ENCODE results near the gene CBX1. TPM values are rescaled to one million over a fixed set of nuclear protein-coding genes. Genes with fewer than 3 reads are reported as not detected.
A peak's percentile ranks its signal among the peaks of the same experiment; 100 is the strongest.

CBX1 gene
- total and polyA plus RNA-seq, 2 of the 8 experiments (the other 6 are each of a cell fraction or from before 2014, with no cell fraction given) = 38.7 to 173 TPM

DNA sequence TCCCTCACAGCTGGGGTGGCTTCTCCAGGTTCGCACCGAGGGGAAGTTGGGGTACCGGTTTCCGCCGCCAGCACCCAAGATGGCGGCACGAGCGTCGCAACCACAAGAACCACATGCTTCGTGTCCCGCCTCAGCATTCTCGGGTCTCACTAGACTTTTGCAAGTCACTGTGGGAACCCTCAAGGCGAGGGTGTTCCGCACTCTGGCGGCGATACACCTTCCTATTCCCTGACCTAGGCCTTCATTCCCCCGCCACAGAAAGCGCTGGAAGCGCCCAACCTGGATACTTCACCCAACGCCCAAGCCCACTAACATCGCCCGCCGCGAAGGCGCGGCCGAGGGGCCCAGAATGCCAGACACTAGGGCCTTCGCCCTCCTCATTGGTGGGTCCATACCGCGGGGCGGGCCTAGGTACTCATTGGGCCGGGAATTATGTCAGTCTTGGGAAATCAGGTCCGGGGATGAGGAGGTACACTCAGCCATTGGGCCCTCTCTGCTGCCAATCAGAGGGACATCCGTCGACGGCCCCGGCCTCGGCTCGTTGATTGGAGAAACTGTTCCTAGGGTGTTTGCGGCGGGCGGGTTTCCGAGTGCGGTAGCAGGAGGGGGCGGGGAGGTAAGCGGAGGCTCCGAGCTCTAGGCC lies 53.4 kb downstream of the CBX1 start, which contains the start of gene NFE2L1:
Gene NFE2L1 (plus strand): TSS at position 619 of the 643 bp plus-strand sequence. CDS start 2,760 bp downstream, outside the sequence.
- peak; percentile 19 for FAIRE-seq
- H2AFZ ChIP-seq (ENCODE audit: low read length) = peak within 1 kb of the TSS; percentile 46
- TF ChIP-seq CEBPB (IDR thresholded peaks at IDR 0.05; ENCODE audit: low read depth, low read length) = no peak
- 0 out of 2 replicates have a peak, but pooled peaks have one; percentile 47 for TF ChIP-seq RBBP5 (IDR thresholded peaks at IDR 0.05; ENCODE audit: borderline replicate concordance, low read depth, low read length)
- peak; percentile 90 for TF ChIP-seq PHF8 (conservative IDR thresholded peaks at IDR 0.05; ENCODE audit: low read depth, low read length)
- TF ChIP-seq HDAC2 (IDR thresholded peaks at IDR 0.05; ENCODE audit: borderline replicate concordance in 1 of 2, low read depth in 2 of 2, low read length in 2 of 2) = 0 out of 4 replicates have a peak, but pooled peaks of 1 of the 2 experiments have one; percentile 87
- TF ChIP-seq TAF7 (optimal IDR thresholded peaks at IDR 0.05; ENCODE audit: borderline replicate concordance, low read depth, low read length) = peak; percentile 92
- no peak for TF ChIP-seq JUN (IDR thresholded peaks at IDR 0.05; ENCODE audit: low read depth, low read length)
- no peak for TF ChIP-seq EGR1 (IDR thresholded peaks at IDR 0.05; ENCODE audit: borderline replicate concordance, low read depth, low read length)
- TF ChIP-seq RFX5 (IDR thresholded peaks at IDR 0.05; ENCODE audit: borderline replicate concordance, low read depth, low read length) = no peak
- TF ChIP-seq SIRT6 (IDR thresholded peaks at IDR 0.05; ENCODE audit: low read length) = no peak
- TF ChIP-seq, protein P1, sequence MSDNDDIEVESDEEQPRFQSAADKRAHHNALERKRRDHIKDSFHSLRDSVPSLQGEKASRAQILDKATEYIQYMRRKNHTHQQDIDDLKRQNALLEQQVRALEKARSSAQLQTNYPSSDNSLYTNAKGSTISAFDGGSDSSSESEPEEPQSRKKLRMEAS (IDR thresholded peaks at IDR 0.05) = peak; percentile 99

More for the DNA sequence above, 53.4 kb downstream of the CBX1 start, which contains the start of gene NFE2L1:
- H4K91ac ChIP-seq (replicated peaks; ENCODE audit: insufficient read length, low read length) = peak within 1 kb of the TSS; percentile 99
- peak within 1 kb of the TSS; percentile 89 to 97 (median 94) for H3K9ac ChIP-seq (replicated peaks in 1 of 4; ENCODE audit: extremely low read depth in 1 of 4, low read depth in 3 of 4, low read length in 3 of 4)
- H2BK120ac ChIP-seq (replicated peaks; ENCODE audit: low read depth, low read length) = peak within 1 kb of the TSS; percentile 58
- no peaks in the 10 kb centered on the region for H3K27me3 ChIP-seq (replicated peaks in 1 of 4; ENCODE audit: control insufficient read depth in 3 of 4, extremely low read depth in 1 of 4, insufficient read depth in 3 of 4, low read length in 3 of 4)
- peak within 1 kb of the TSS; percentile 97 for H3K27ac ChIP-seq (ENCODE audit: low read depth, low read length)
- peaks cover 2 to 22% (median 7%) of the 10 kb centered on the region in 4 experiments; a peak in 5 of 8 replicates for H3K36me3 ChIP-seq (ENCODE audit: control insufficient read depth in 2 of 4, insufficient read depth in 4 of 4, low read length in 3 of 4)
- H3K79me2 ChIP-seq (ENCODE audit: control insufficient read depth in 1 of 2, insufficient read depth in 2 of 2, low read length in 2 of 2) = peaks cover 8 to 54% of the 10 kb centered on the region in 2 experiments
- H3K23ac ChIP-seq (ENCODE audit: insufficient read length) = no peak within 1 kb of the TSS
- peak within 1 kb of the TSS; percentile 94 for H3K4ac ChIP-seq (replicated peaks; ENCODE audit: insufficient read length, low read depth, low read length)
- H3K18ac ChIP-seq (ENCODE audit: extremely low read depth, low read length) = peak within 1 kb of the TSS; percentile 99
- peak within 1 kb of the TSS; percentile 85 to 95 (median 89) for H3K4me3 ChIP-seq (ENCODE audit: extremely low read depth in 1 of 4, insufficient read depth in 2 of 4, low read depth in 3 of 4, low read length in 4 of 4)
- peaks cover 2 to 14% of the 10 kb centered on the region in 2 experiments for H4K20me1 ChIP-seq (replicated peaks in 1 of 2; ENCODE audit: control insufficient read depth in 1 of 2, insufficient read depth in 2 of 2, low read length in 2 of 2)
- H2BK5ac ChIP-seq (ENCODE audit: low read depth, low read length) = peak within 1 kb of the TSS; percentile 98
- 1% methylated on average over 39 of the region's 47 CpGs; no CpG with 5 or more reads in 1 of the 2 experiments for WGBS, 2 experiments (ENCODE audit: extremely low coverage in 1 of 2, insufficient coverage in 1 of 2, insufficient read length in 1 of 2, insufficient replicate concordance in 2 of 2, low coverage in 1 of 2, low lambda C conversion rate in 2 of 2, missing lambda C conversion rate in 1 of 2)
- peaks cover 10% of the 10 kb centered on the region for H3K23me2 ChIP-seq (ENCODE audit: low read depth, low read length)
- H2BK12ac ChIP-seq (ENCODE audit: low read depth, low read length) = peak within 1 kb of the TSS; percentile 97; the same call in 1 of the 2 replicates
- H3K4me2 ChIP-seq (ENCODE audit: insufficient read depth in 1 of 2, low read depth in 2 of 2, low read length in 2 of 2) = peak within 1 kb of the TSS; percentile 80 to 89
- H4K8ac ChIP-seq (ENCODE audit: extremely low read depth, insufficient read depth, low read length) = peak within 1 kb of the TSS; percentile 97
- peak within 1 kb of the TSS; percentile 99; the same call in 1 of the 2 replicates for H2BK15ac ChIP-seq (ENCODE audit: low read length)
- peak within 1 kb of the TSS; percentile 97 for H3K56ac ChIP-seq (replicated peaks; ENCODE audit: insufficient read length, low read depth, low read length)
- ChIA-PET POLR2A (ENCODE audit: partially characterized antibody) (interaction anchor here (0.8 to 41.8 kb wide), 41 partner anchors 10 to 450 kb away, joined by 3 to 1227 read pairs (median 4); partner anchors contain the start of genes CBX1, CDK5RAP3, COPZ2 and NFE2L1), CTCF (ENCODE audit: partially characterized antibody) (interaction anchor here (0.6 to 10.5 kb wide), 14 partner anchors 9 to 260 kb away, joined by 3 to 111 read pairs (median 8); no protein-coding TSS in a partner anchor)
- no peaks in the 10 kb centered on the region; the same call in 1 of the 2 replicates for H3K79me1 ChIP-seq (ENCODE audit: low read depth, low read length)
- peak within 1 kb of the TSS; percentile 97 for H4K5ac ChIP-seq (ENCODE audit: insufficient read length, low read depth, low read length)
- H2BK20ac ChIP-seq (ENCODE audit: low read length) = 0 out of 2 replicates have a peak within 1 kb of the TSS, but pooled peaks have one; percentile 27
- peaks cover 8 to 29% (median 23%) of the 10 kb centered on the region in 4 experiments; a peak in 6 of 7 replicates for H3K4me1 ChIP-seq (replicated peaks in 1 of 4; ENCODE audit: control insufficient read depth in 3 of 4, insufficient read depth in 4 of 4, low read length in 3 of 4)
- peak within 1 kb of the TSS; percentile 16 for H3K14ac ChIP-seq (ENCODE audit: insufficient read length)
- H3K9me3 ChIP-seq (ENCODE audit: insufficient read depth in 2 of 2, low read depth in 1 of 2, low read length in 1 of 2) = no peaks in the 10 kb centered on the region
- peak; percentile 96 for DNase-seq (ENCODE audit: low read depth in 1 of 2, low spot score in 2 of 2)
- peak within 1 kb of the TSS; percentile 96; the same call in 1 of the 2 replicates for H2AK5ac ChIP-seq (ENCODE audit: low read depth, low read length)
